Esophagus squamous epithelium (tissue), 5 donors: ENCODE measurements around the gene WWTR1. TPM values are rescaled to one million over a fixed set of nuclear protein-coding genes. Genes with fewer than 3 reads are reported as not detected.

Experiments used
- DNase-seq: peaks from one replicate; lab custom pipeline; 2025; lab: John Stamatoyannopoulos, UW
- H3K27ac ChIP-seq, 4 donors: fragments of 200-600 bp; sonication (generic); one replicate each; pipeline ENCODE4 v1.5.1; 2016 to 2019; ENCODE audit warnings: mild to moderate bottlenecking in 1 of 4
- H3K27me3 ChIP-seq, 4 donors: fragments of 200-600 bp; sonication (generic); 1 replicate in 3 of 4; 2 replicates in 1 of 4; pipeline versions ENCODE4 v1.5.1 to v1.6.0; 2017 to 2021; ENCODE audit warnings: antibody characterized with exemption in 1 of 4
- H3K36me3 ChIP-seq, 3 donors: fragments of 200-600 bp; sonication (generic); one replicate each; pipeline ENCODE4 v1.5.1; 2016 to 2019
- H3K4me1 ChIP-seq, 3 donors: fragments of 200-600 bp; sonication (generic); one replicate each; pipeline ENCODE4 v1.5.1; 2017 to 2019
- H3K4me3 ChIP-seq, 4 donors: fragments of 200-600 bp; sonication (generic); 1 replicate in 3 of 4; 2 replicates in 1 of 4; pipeline ENCODE4 v1.5.1; 2016 to 2019; ENCODE audit warnings: mild to moderate bottlenecking in 2 of 4, moderate library complexity in 1 of 4
- H3K9me3 ChIP-seq, 3 donors: fragments of 200-600 bp; sonication (generic); one replicate each; pipeline ENCODE4 v1.5.1; 2016 to 2019
- CTCF ChIP-seq, 6 experiments: fragments of 450-650 bp in 4 of 6; fragments of 200-600 bp in 2 of 6; sonication (generic) in 2 of 6; IDR thresholded peaks; one replicate each; pipeline ENCODE4 v1.5.1; 2016 to 2019; ENCODE audit warnings: antibody characterized with exemption in 6 of 6, mild to moderate bottlenecking in 4 of 6, moderate library complexity in 4 of 6
- POLR2A ChIP-seq, 4 donors: fragments of 450-650 bp; IDR thresholded peaks; one replicate each; pipeline ENCODE4 v1.6.1; 2017; ENCODE audit warnings: antibody characterized with exemption in 4 of 4, mild to moderate bottlenecking in 4 of 4, moderate library complexity in 3 of 4
- WGBS, 2 donors: methylation state at CpG; one replicate each; pipeline ENCODE4 v1.1.5; 2018; 5-methylcytosine and 5-hydroxymethylcytosine counted together
- intact Hi-C: fragments of 100-400 bp; cut with DNase I; formaldehyde crosslinking; loops from one replicate; pipeline ENCODE4 v1.15.0; 2022
- total RNA-seq, 4 donors: library from RNA; depleted of rRNA; stranded (reverse); fragments of >200 nt; gene quantifications; one replicate each; pipeline ENCODE4 v1.1.0, GENCODE V29; 2016
- donor health status: DM: yes; HTN: yes; CAD: no.

WWTR1 gene
- total RNA-seq, 4 donors from 2014 or later, result 35.7 to 116 (median 39.6) TPM

GRCh38 chr3:149585401-149585726 lies 72.5 kb downstream of the WWTR1 start:
- 35 to 37% methylated on average over 2 of the region's 2 CpGs for WGBS, 2 donors
- DNase-seq, result no peak
- TF ChIP-seq POLR2A (IDR thresholded peaks at IDR 0.05) (no peak), CTCF (IDR thresholded peaks at IDR 0.05) (no peak)
- intact Hi-C loops, result no loop called here
- Histone ChIP-seq H3K36me3 (no peaks in the 10 kb centered on the region), H3K27ac (no peak overlapping the region), H3K27me3 (no peaks in the 10 kb centered on the region), H3K4me3 (no peak overlapping the region), H3K9me3 (no peaks in the 10 kb centered on the region), H3K4me1 (peaks cover 24 to 100% (median 63%) of the 10 kb centered on the region in 3 donors)

GRCh38 chr3:149583921-149584635 lies 73.7 kb downstream of the WWTR1 start:
- Histone ChIP-seq H3K27me3 (no peaks in the 10 kb centered on the region), H3K4me3 (no peak overlapping the region), H3K4me1 (peaks cover 33 to 100% (median 73%) of the 10 kb centered on the region in 3 donors), H3K27ac (peak overlapping the region; percentile 32 to 83 (median 41)), H3K36me3 (no peaks in the 10 kb centered on the region), H3K9me3 (no peaks in the 10 kb centered on the region)
- 27 to 39% methylated on average over 5 of the region's 5 CpGs for WGBS, 2 donors
- DNase-seq, result no peak
- intact Hi-C loops, result no loop called here
- TF ChIP-seq CTCF (IDR thresholded peaks at IDR 0.05) (no peak), POLR2A (IDR thresholded peaks at IDR 0.05) (no peak)

DNA sequence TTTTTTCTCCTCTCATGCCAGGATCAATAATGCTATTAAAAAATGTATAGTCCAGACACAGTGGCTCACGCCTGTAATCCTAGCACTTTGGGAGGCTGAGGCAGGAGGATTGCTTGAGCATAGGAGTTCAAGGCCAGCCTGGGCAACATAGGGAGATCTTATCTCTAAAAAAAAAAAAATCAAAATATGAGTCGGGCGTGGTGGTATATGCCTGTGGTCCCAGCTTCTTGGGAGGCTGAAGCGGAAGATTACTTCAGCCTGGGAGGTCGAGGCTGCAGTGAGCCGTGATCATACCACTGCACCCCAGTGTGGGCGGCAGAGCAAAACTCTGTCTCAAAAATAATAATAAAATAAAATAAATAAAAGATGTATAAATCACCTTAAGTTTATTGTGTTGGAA lies 75.4 kb downstream of the WWTR1 start:
- TF ChIP-seq POLR2A (IDR thresholded peaks at IDR 0.05), result no peak
- TF ChIP-seq CTCF (IDR thresholded peaks at IDR 0.05), result no peak
- 50 to 56% methylated on average over 7 of the region's 7 CpGs for WGBS, 2 donors
- H3K27me3 ChIP-seq, result no peaks in the 10 kb centered on the region
- H3K4me3 ChIP-seq, result no peak overlapping the region
- no peaks in the 10 kb centered on the region for H3K9me3 ChIP-seq
- intact Hi-C loops, result no loop called here
- peaks cover 33 to 99% (median 74%) of the 10 kb centered on the region in 3 donors for H3K4me1 ChIP-seq
- DNase-seq, result no peak
- no peaks in the 10 kb centered on the region for H3K36me3 ChIP-seq
- H3K27ac ChIP-seq, result peak overlapping the region in 3 of 4 donors; percentile 50 to 83 (median 60)

- TF ChIP-seq CTCF (IDR thresholded peaks at IDR 0.05), result peak in 1 of 6 experiments; percentile 15
- no peak for TF ChIP-seq POLR2A (IDR thresholded peaks at IDR 0.05)
- no peaks in the 10 kb centered on the region for H3K27me3 ChIP-seq
- peak overlapping the region in 1 of 4 donors; percentile 19 for H3K4me3 ChIP-seq
- 12 to 27% methylated on average over 8 of the region's 8 CpGs for WGBS, 2 donors
- H3K9me3 ChIP-seq, result no peaks in the 10 kb centered on the region
- intact Hi-C loops, result no loop called here
- no peaks in the 10 kb centered on the region for H3K36me3 ChIP-seq
- H3K4me1 ChIP-seq, result peaks cover 33 to 99% (median 74%) of the 10 kb centered on the region in 3 donors
- peak overlapping the region; percentile 50 to 83 (median 72) for H3K27ac ChIP-seq
- DNase-seq, result no peak
These were observed 76.0 kb downstream of the WWTR1 start for GRCh38 chr3:149581681-149582370.

DNA sequence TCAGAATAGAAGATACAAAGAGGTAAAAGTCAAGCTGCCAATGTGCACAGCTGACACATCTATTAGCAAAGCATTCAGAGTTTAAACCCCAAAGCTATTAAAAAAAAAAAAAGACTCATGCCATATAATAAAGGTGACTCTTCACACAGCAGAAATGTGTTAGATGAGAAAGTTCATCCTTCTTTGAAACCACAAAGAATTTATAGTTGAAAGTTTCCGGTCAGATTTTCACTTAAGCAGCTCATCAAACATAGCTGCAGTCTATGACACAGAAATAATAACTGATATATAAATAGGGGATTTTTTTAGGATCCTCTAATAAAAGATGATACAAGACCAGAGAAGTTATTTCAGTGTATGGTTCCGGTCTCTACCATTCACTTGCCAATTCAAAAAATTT lies 76.6 kb downstream of the WWTR1 start:
- intact Hi-C loops, result no loop called here
- no peak for DNase-seq
- peak overlapping the region; percentile 50 to 83 (median 72) for H3K27ac ChIP-seq
- TF ChIP-seq CTCF (IDR thresholded peaks at IDR 0.05) (no peak), POLR2A (IDR thresholded peaks at IDR 0.05) (no peak)
- H3K4me3 ChIP-seq, result no peak overlapping the region
- H3K9me3 ChIP-seq, result no peaks in the 10 kb centered on the region
- no peaks in the 10 kb centered on the region for H3K36me3 ChIP-seq
- 21 to 24% methylated on average over 2 of the region's 2 CpGs for WGBS, 2 donors
- peaks cover 33 to 99% (median 75%) of the 10 kb centered on the region in 3 donors for H3K4me1 ChIP-seq
- no peaks in the 10 kb centered on the region for H3K27me3 ChIP-seq
